ENCODE data around the gene SDF2L1.
"Not testable (repeated sequence)": the region's sequence is repeated elsewhere in the genome, so short reads cannot be mapped to it uniquely, and the experiment has no call there.

Gene SDF2L1

GRCh38 chr22:21665047-21665851 is 23.1 kb downstream of the SDF2L1 start:
- DNase-seq: no peak

DNA sequence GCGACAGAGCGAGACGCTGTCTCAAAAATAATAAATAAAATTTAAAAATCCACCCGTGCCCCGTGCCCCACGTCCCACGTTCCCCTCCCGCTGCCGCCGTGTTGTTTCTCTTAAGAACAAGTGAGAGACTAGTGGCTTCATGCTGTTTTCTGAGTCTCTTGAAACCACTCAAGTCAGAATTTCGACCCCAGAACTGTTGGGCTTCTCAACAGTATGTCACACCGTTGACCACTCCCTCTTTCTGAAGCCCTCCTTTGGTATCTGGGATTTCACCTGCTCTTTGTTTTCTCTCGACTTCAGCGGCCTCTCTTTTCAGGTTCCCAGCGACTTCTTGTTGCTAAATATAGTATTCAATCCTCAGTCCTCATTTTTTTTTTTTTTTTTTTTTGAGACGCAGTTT is 24.7 kb downstream of the SDF2L1 start:
- no peak for DNase-seq

- DNase-seq: no peak
These were observed 26.9 kb downstream of the SDF2L1 start for GRCh38 chr22:21669026-21669425.

DNA sequence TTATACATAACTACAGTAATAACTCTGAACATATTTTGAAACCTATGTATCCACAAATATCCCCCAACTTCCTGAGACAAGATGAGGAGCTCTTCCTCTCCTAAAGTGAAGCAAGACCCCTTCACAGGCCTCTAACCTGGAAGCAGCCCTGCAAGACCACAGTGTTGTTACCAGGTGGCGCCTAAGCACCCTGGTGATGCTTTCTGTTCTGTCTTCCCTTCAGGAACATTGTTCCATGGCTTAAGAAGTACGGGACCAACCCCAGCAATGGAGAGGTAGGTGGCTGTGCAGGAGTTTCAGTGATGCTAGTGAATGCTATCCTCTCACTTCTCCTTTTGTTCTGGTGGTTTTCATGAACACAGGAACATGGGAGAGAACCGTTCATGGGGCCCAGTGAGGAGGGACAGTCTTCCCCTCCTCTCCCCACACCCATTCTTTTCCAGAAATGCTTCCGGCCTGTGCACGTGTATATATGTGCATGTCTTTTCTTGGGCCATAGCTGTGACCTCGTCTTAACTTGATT is 30.1 kb downstream of the SDF2L1 start:
- no peak for DNase-seq

DNA sequence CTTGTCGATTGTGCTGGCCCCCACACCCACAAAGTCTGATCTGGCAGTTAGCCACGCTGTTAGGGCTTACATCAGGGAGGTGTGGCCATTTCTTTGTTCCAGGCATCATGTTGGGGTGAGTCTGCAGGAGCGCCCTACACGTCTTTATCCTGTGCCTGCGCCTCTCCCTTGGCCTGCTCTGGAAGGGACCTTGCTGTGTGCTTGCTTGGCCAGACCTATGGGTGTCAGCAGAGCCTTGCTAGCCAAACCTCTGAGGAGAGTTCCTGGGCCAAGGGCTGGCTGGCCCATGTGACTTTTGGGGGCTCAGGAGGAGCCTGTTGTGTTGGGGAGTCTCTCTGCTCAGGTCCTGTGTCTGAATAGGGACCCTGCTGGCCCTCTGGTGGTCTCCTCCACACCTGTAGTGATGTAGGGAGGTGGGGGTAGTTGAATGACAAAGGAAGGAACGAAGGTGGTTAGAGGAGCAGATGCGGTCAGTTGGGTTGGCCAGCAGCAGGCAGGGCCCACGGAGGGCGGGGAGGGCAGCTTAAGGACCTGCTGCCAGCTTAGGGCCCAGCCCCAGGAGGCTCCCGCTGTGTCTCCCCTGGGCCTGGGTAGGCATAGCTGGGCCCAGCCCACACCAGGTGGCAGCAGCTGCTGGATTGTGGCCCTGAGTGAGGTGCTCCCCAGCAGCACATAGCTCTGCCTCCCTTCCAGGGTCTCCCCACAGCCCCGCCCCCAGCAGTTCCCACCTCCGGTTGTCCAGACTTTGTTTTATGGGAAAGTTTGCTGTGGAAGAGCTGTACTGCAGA is 31.6 kb downstream of the SDF2L1 start:
- no peak for DNase-seq

DNA sequence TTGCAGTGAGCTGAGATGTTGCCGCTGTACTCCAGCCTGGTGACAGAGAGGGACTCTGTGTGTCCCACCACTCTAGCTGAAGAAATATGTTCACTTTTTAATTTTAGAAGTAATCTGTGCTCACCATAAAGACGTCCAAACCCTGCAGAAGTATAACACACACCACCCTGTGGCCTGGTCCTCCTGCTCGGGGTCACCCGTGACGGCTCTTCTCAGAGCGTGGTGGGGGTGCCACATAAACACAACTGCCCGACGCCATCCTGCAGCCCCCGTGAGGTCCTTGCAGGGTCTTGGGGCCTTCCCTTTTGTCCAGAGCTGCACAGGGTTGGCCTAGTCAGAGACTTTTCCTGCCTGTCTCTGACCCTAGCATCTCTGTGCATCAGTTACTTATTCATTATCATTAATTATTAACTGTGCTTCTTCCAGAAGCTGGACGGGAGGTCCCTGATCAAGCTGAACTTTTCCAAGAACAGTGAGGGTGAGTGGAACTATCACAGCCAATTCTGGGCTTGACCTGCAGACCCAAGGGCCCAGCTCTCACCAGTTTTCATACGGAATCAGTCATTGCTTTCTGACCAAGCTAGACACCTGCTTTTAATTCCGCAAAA is 32.6 kb downstream of the SDF2L1 start:
- no peak for DNase-seq

DNA sequence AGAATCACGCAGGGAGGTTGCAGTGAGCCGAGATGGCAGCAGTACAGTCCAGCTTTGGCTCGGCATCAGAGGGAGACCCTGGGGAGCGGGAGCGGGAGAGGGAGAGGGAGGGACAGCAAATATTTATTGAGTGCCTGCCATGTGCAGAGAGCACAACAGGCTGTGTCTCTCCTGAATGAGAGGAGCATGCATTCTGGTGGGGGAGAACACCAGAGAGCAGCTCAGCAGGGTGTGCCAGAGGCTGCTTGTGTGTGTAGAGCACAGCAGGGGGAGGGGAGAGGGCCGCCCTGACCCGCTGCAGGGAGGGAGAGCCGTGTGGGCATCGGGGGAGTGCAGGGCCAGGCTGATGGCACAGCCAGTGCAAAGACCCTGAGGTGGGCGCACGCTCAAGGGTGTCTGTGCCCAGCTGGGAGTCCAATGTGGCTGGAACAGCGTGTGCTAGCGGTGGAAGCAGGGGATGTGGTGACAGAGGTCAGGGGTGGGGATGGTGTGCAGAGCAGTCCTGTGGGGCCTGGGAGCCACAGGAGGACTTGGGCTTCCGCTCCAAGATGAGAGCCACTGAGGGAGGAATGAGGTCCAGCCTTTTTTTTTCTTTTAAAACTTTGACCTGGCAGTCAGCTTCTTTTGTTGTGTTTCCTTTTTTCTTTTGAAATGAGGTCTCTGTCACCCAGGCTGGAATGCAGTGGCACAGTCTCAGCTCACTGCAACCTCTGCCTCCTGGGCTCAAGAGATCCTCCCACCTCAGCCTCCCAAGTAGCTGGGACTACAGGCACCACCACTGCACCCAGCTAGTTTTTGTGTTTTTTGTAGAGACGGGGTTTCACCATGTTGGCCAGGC is 35.7 kb downstream of the SDF2L1 start:
- DNase-seq: no peak

DNA sequence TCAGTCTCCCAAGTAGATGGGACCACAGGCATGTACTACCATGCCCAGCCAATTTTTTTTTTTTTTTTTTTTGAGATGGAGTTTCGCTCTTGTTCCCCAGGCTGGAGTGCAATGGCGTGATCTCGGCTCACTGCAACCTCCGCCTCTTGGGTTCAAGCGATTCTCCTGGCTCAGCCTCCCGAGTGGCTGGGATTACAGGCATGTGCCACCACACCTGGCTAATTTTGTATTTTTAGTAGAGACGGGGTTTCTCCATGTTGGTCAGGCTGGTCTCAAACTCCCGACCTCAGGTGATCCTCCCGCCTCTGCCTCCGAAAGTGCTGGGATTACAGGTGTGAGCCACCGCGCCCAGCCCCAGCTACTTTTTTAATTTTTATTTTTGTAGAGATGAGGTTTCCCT is 36.7 kb downstream of the SDF2L1 start:
- not testable (repeated sequence) for DNase-seq

GRCh38 chr22:21679383-21679782 is 37.3 kb downstream of the SDF2L1 start:
- no peak for DNase-seq

- no peak for DNase-seq
These were observed 38.9 kb downstream of the SDF2L1 start for GRCh38 chr22:21680830-21681565.

DNA sequence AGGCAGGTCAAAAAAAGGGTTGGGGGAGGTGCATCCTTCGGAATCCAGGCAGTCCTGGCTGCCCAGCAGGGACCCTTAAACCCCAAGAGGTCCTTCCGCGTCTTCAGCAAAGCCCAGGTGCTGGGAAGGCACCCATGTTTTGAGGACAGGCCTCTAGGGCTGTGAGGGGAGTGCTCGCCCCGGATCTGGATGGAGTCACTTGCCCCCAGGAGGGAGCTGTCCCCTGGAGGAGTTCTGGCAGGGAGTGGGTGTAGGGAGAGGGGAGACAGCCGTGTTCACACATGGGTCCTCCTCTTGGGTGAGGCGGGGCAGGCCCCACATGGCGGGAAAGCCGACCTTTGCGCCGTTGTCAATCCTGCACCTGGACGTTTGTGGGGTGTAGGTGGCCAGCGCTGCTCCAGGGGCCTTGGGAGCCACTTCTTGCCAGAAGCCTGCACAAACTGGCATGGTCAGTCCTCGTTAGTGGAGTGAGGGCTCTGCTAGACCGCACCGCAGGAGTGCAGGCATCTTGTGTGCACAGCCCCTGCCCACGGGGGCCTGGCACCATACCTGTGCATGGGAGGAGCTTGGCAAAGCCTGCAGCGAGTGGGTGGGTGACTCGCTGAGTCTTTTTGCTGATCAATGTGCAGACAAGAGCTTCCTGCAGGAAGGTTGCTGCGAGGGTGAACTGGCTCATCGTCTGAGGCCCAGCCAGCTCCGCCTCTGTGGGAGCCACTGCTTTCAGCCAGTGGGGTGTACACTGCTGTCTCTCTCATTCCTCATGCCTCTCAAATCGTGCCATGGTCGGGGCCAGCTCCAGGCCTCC is 39.7 kb downstream of the SDF2L1 start:
- no peak for DNase-seq

- no peak for DNase-seq
These were observed 40.5 kb downstream of the SDF2L1 start for GRCh38 chr22:21682385-21683175.

DNA sequence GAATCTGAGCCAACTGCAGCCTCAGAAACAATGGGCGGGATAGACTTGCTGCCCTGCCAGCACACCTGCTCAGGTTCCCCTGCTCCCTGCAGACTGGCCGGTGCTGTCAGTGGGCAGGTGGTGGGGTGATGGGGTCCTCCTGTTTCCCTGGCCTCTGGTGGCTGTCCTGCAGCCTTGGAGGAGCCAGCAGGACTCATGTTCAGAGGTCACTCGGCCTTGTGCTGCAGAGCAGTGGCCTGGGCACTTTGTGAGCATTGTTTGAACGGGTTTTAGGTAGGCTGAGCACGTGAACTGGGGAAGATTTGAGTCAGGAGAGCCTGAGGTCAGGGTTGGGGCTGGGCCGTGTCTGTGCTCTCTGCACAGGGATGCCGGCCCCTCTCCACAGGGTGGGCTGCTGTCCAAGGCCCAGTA is 41.3 kb downstream of the SDF2L1 start:
- no peak for DNase-seq

DNA sequence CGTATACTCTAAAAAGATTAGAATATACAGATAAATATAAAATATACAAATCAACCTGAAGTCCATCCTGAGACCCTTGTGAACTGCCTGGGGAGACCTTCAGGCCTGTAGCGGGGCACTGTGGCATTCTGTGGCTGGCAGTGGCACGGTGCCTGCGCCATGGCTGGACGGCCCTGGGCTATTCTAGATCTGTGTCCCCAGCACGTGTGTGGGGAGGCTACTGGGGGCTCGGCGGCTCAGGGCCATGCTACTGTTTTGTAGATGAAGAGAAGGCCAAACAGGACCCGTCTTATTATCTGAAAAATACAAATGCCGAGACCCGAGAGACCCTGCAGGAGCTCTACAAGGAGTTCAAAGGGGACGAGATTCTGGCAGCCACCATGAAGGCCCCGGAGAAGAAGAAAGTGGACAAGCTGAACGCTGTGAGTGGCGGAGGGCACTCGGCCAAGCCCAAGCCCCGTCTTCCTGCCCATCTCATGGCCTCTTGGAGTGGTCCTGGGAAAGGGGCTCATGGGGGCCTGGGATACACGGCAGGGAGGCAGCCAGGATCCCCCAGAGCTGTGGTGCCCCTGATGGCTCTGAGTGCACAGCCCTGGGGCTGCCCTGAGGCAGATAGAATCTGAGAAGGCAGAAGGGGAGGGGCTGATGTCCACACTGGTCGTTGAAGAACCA is 42.5 kb downstream of the SDF2L1 start:
- no peak for DNase-seq

DNA sequence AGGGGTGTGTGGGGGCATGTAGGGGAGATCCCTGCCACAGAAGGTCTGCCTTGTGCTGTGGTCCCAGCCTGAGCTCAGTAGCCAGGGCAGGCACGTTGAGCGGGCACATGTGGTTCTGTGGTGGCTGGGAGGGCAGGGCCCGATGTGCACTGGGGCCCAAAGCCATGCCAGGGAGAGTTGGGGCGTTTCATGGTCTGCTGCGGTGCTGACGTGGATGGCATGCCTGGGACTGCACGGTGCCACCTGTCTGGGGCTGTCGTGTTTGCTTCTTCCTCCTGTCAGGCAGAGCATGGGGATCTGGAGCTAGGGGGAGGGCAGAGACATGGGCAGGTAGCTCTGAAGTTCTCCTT is 43.0 kb downstream of the SDF2L1 start:
- no peak for DNase-seq

GRCh38 chr22:21686193-21686608 is 44.1 kb downstream of the SDF2L1 start:
- DNase-seq: no peak

DNA sequence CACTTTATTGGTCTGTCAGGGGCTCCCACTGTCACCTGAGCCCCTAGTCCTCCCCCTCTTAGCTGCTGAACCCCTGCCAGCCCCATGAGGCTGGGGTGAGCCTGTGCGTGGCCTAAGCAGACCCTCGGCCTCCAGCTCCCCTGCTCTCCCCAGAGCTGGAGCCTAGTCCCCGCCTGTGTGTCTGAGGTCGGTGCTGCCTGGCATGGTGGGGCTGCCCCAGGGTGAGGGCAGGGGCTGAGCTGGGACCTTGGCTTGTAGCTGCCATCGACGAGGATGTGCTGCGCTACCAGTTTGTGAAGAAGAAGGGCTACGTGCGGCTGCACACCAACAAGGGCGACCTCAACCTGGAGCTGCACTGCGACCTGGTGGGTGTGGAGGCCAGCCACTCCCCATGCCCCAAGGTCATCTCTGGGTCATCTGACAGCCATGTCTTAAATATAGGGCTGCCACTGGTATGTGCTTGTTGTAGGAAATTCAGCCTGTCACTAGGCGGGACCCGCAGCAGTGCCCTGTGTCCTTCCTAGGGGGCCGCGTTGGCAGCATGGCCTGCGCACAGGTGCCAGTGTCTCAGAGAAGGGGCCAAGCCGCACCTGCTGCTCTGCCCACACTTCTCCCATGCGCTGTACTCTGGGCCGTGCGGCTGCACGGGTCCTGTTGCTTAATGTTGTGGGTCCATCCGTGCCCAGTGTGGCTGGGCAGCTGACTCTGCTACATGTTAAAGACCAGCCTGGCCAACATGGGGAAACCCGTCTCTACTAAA is 44.7 kb downstream of the SDF2L1 start:
- DNase-seq: no peak

DNA sequence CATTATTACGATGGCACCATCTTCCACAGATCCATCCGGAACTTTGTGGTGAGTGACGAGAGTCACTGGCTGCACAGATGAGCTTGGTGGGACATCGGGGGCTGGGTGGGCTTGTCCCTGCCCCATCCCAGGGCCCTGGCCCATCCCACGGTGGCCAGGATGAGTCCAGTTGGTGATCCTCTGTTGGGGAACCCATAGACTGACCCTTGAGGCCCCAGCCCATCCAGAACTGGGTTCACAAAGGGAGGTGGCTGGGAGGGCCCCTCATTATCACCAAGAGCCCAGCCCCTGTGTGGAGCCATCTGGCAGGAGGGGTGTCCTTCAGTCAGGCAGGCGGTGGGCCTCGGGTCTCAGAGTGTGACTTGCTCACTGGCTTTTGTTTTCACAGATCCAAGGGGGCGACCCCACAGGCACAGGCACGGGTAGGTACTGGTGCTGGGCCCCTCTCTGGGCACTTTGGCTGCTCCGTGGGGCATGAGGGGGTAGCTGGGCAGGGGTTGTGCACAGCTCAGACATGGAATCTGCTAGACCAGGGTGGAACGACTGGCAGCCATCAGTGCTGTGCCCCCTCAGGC is 45.7 kb downstream of the SDF2L1 start:
- no peak for DNase-seq

DNA sequence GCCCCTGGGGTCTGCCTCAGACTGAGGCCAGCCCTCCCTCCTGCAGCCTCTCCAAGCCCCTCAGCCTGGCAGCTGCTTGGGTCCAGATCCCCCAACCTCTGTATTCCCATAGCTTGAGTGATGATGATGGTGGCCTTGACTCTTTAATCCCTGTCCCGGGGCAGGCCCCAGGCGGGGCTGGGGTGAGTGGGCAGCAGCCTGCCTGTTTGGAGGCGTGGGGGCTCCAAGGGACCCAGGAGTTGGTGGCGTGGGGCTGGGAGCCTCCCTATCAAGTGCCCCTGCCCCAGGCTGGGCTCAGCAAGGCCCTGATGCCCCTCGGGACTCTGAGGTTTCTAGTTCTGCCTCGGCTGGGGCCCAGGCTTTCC is 46.2 kb downstream of the SDF2L1 start:
- no peak for DNase-seq
